Natural killer cell treated with Interleukin-12 subunit alpha and Interleukin-12 subunit beta and Interleukin-15 and Interleukin-18, amount 100 ng/mL, for 72 hours (primary cell): ENCODE results near the gene NFE2. TPM values are rescaled to one million over a fixed set of nuclear protein-coding genes. Genes with fewer than 3 reads are reported as not detected.
"Not testable (repeated sequence)": the region's sequence is repeated elsewhere in the genome, so short reads cannot be mapped to it uniquely, and the experiment has no call there.

Experiments used
- ATAC-seq, 2 donors: fragments of 150-1000 bp; cut with Tn5 transposase in 1 of 2; sonication (Bioruptor Pico), chemical (Tn5 transposase) in 1 of 2; 2 replicates each; pipeline ENCODE4 v1.10.0; 2021
- DNase-seq: peaks from one replicate; pipeline ENCODE4 v3.0.0; 2022; ENCODE audit warnings: low spot score
- H3K27ac Mint-ChIP-seq, 2 donors: 1 replicate in 1 of 2; 2 replicates in 1 of 2; pipeline ENCODE4 v1.8.0; 2022; ENCODE audit warnings: mixed read lengths in 2 of 2, mild to moderate bottlenecking in 1 of 2, moderate library complexity in 1 of 2
- H3K27me3 Mint-ChIP-seq, 2 donors: 1 replicate in 1 of 2; 2 replicates in 1 of 2; pipeline ENCODE4 v1.8.0; 2022; ENCODE audit warnings: mixed read lengths in 2 of 2
- H3K36me3 Mint-ChIP-seq: one replicate; pipeline ENCODE4 v1.8.0; 2022; ENCODE audit warnings: mixed read lengths
- H3K4me1 Mint-ChIP-seq, 2 donors: 1 replicate in 1 of 2; 2 replicates in 1 of 2; pipeline ENCODE4 v1.8.0; 2022; ENCODE audit warnings: low read depth in 2 of 2, mixed read lengths in 2 of 2, mild to moderate bottlenecking in 1 of 2
- H3K4me3 Mint-ChIP-seq: one replicate; pipeline ENCODE4 v1.8.0; 2022; ENCODE audit warnings: mixed read lengths
- H3K9me3 Mint-ChIP-seq: 2 replicates; pipeline ENCODE4 v1.8.0; 2022; ENCODE audit warnings: mixed read lengths
- total RNA-seq, 2 donors: library from RNA; stranded (reverse); gene quantifications; one replicate each; pipeline ENCODE4 v1.2.3, GENCODE V29; 2022

Gene NFE2
- total RNA-seq, 2 donors from 2014 or later: 3.7 TPM; not detected in 1

DNA sequence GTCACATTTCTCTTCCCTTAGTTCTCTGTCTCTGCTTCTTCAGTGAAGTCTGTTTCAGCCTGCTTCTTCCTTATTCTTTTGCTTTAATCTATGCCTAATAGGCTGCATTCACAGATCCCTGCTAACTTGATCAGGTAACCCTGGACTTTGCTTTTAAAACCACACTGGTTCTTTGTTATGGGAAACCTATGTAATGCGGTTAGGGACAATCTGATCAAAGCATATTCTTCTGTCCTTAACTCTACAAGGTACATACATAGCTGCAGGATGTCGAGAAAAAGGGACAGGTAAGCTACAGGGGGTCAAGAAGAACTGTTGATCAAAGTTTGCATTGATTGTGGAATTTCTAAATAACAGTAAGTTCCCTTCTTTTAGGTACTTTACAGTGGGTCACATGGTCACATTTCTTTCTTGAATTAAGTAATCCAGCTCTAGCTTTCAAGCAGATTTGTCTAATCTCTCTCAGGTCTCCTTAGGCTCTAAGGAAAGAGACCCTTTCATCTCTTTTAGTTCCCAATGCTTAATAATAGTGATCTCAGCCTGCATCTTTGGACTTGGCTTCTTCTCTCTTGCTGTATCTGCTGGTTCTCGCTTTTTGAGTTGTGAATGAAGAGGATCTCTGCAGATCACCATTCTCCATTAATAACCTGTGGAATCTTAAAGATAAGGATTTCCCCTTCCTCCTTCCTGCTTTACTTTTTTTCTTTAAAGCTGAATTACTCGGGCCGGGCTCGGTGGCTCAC is 28.0 kb upstream of the NFE2 start:
- no peaks in the 10 kb centered on the region for H3K36me3 Mint-ChIP-seq
- H3K27me3 Mint-ChIP-seq: no peaks in the 10 kb centered on the region
- no peak for ATAC-seq
- no peaks in the 10 kb centered on the region for H3K9me3 Mint-ChIP-seq
- peaks cover 45 to 53% of the 10 kb centered on the region in 2 donors for H3K4me1 Mint-ChIP-seq
- peak overlapping the region; percentile 60 for H3K4me3 Mint-ChIP-seq
- DNase-seq: no peak
- peak overlapping the region; percentile 65 to 84 for H3K27ac Mint-ChIP-seq

DNA sequence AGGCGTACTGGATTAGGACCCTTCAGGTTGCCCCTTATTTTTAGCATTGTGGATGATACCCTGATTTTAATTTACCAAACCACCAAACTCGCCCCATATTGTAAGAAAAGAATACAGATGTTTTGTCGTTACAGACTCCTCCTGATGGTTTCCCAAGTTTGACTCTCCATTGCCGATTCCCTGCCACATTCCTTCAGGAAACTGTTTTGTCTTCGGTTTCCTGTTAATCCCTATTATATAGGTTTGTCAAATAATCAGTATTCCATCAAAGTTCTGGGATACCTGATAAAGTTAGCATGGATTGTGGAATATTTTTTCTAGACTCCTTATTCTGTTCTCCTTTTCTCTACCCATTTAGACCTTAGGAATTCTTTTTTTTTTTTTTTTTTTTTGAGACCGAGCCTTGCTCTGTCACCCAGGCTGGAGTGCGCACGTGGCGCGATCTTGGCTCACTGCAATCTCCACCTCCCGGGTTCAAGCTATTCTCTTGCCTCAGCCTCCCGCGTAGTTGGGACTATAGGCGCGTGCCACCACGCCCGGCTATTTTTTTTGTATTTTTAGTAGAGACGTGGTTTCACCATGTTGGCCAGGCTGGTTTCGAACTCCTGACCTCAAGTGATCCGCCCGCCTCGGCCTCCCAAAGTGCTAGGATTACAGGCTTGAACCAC is 24.8 kb upstream of the NFE2 start:
- H3K9me3 Mint-ChIP-seq, DNase-seq, H3K36me3 Mint-ChIP-seq, H3K27me3 Mint-ChIP-seq, ATAC-seq: not testable (repeated sequence)
- Mint-ChIP-seq H3K4me1 (peaks cover 34 to 44% of the 10 kb centered on the region in 2 donors), H3K4me3 (peak overlapping the region; percentile 98), H3K27ac (peak overlapping the region; percentile 85 to 96)

DNA sequence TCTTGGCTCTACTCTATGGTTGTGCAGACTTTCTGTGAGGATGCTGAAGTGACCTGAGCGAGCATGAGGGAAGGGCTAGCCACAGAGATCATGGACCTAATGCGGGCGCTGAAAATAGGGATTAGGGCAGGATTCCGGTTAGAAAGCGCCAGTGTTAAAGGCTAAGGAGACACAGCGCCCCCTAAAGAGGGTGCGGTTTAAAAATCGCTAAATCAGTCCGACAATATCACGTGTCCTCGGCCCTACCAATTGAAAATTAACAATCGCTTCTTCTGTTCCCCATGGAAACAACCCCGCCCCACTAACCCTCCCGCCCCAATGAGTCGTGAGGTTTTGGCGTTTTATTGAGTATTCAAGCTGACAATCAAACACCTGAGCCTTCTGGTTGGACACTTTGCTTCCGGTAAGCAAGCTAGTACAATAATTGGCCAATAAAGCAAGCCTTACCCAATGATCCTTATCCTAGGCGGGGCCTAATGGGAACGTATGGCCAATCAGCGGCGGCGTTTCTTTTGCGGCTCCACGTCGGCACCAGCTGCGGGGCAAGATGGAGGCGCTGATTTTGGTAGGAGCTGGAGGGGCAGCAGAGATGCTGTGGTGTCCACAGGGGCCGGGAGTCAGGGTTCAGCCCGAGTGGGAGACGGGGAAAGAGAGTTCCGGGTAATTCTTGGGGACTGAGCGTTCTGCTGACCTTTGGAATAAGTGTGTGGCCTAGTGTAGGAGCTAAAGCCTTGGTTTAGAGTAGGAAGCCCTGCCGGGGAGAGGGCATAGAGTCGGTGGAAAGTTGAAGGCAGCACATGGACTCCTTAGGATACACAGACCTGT is 24.0 kb upstream of the NFE2 start, which contains the start of gene COPZ1:
Gene COPZ1, plus strand, starts transcription at position 515 of the 825 bp plus-strand sequence. Its CDS starts 33 bp downstream, at position 548.
- Mint-ChIP-seq H3K4me1 (peaks cover 30 to 36% of the 10 kb centered on the region in 2 donors), H3K27ac (peak within 1 kb of the TSS; percentile 85 to 96), H3K27me3 (no peaks in the 10 kb centered on the region), H3K9me3 (no peaks in the 10 kb centered on the region), H3K4me3 (peak within 1 kb of the TSS; percentile 98), H3K36me3 (no peaks in the 10 kb centered on the region)
- peak; percentile 95 for DNase-seq
- ATAC-seq: peak; percentile 98

DNA sequence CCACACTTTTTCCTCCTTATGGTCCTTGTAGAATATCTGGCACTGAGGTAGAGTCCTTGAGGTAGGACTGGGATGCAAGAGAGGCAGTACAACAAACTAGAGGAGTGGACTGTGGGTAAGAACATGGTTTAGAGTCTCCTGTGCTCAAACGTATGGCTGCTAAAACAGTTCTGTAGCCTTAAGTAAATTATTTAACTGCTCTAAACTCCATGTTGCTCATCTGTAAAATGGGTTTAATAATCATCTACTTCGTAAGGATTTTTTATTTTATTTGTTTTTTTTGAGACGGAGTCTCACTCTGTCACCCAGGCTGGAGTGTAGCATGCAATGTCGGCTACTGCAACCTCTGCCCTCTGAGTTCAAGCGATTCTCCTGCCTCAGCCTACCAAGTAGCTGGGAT is 20.5 kb upstream of the NFE2 start:
- peaks cover 12 to 14% of the 10 kb centered on the region in 2 donors for H3K4me1 Mint-ChIP-seq
- no peaks in the 10 kb centered on the region for H3K36me3 Mint-ChIP-seq
- no peaks in the 10 kb centered on the region for H3K9me3 Mint-ChIP-seq
- no peak for ATAC-seq
- H3K27ac Mint-ChIP-seq: no peak overlapping the region
- H3K27me3 Mint-ChIP-seq: no peaks in the 10 kb centered on the region
- no peak overlapping the region for H3K4me3 Mint-ChIP-seq
- no peak for DNase-seq

DNA sequence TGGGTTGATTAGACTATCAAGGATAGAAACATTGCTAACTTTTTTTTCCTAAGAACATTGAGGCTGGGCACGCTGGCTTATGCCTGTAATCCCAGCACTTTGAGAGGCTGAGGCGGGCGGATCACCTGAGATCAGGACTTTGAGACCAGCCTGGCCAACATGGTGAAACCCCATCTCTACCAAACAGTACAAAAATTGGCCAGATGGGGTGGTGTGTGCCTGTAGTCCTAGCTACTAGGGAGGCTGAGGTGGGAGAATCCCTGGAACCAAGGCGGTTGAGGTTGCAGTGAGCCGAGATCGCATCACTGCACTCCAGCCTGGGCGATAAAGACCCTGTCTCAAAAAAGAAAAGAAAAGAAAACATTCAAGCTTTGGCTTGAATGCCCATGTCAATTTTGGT is 11.5 kb upstream of the NFE2 start:
- not testable (repeated sequence) for DNase-seq, H3K4me3 Mint-ChIP-seq, ATAC-seq, H3K27me3 Mint-ChIP-seq, H3K9me3 Mint-ChIP-seq, H3K36me3 Mint-ChIP-seq, H3K27ac Mint-ChIP-seq, H3K4me1 Mint-ChIP-seq

DNA sequence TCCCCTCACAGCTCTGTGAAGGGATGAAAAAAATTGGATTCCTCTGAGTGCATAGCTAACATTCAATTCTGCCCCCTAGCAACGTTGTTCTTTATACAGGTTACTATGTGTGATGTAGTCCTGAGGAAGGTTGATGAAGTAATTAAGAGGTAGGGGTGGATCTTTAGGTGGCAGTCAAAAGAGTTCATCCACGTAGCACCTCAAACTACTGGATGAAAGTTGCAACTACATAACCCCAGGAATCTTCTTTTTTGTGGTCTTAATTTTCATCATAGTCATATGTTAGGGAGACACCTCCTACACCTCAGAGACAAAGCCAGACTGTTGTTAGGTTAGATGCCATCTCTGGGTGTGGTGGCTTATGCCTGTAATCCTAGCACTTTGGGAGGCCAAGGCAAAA is 10.2 kb upstream of the NFE2 start:
- no peak for ATAC-seq
- Mint-ChIP-seq H3K9me3 (no peaks in the 10 kb centered on the region), H3K4me1 (peaks cover 12 to 15% of the 10 kb centered on the region in 2 donors), H3K27ac (no peak overlapping the region), H3K27me3 (no peaks in the 10 kb centered on the region), H3K4me3 (no peak overlapping the region), H3K36me3 (no peaks in the 10 kb centered on the region)
- no peak for DNase-seq

DNA sequence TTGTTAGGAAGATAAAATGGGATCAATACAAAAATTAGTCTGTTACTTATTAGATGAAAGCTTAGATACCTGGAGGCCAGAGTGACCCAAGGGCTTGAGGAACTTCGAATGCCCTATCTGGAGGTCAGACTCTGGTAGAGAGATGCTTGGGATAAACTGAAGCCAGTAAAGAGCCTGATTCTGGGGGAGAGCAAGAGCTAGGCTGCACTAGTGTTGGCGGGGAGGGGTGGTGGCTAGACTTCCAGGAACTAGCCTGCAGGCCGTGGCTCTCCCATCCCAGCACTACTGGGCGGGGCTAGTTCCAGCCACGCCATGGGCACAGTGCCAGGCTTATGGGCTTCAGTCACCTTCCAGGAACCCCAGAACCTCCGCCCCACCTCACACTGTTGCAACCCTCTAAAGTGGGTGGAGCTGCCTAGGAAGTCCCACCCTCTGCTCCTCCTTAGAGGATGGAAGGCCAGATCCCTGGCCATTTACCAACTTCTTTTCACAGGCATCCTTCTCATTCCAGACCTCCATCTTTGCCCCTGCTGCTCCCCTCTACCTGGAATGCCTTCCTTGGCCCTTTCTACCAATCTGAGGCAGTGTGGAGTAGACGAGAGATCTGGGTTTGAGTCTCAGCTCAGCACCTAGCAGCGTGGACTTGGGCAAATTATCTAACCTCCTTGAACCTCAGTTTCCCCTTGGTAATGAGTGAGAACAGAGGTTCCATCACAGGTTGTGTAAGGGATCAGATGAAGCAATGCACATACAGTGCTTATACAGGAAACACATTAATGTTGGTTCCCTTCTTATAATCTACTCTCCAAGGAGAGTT is 6.3 kb upstream of the NFE2 start:
- ATAC-seq (peak; percentile 75 to 78), DNase-seq (no peak)
- Mint-ChIP-seq H3K4me1 (peaks cover 29 to 39% of the 10 kb centered on the region in 2 donors), H3K9me3 (no peaks in the 10 kb centered on the region), H3K4me3 (peak overlapping the region; percentile 64), H3K27ac (peak overlapping the region; percentile 21 to 63), H3K36me3 (no peaks in the 10 kb centered on the region), H3K27me3 (peaks cover 0 to 3% of the 10 kb centered on the region in 2 donors)

DNA sequence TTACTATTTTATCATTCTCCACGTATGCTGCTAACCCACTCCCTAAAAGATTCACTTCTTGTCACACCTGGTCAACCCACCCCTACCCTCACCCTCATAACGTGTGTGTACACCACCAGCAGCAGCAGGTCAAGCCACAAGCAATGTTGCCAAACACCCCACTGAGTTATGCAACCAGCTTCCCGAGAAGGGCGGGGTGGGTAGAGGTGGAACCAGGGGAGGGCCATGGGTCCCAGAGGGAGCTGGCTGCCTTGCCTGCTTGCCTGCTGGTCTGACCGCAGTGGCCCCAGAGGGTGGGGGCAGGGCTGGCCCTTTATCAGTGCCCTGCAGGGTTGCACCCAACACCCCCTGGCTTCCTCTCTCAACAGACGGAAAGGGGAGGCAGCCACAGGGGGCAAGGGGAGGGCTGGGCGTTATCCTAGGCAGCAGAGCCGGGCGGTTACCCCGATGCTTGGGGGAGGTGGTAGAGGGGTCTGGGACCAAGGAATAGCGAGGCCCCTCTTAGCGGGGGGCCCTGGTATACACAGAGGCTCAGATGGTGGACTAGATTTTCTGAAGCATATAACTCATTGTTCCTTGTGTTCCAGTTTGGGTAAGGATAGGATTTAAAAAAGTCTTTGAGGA is 3.5 kb upstream of the NFE2 start:
- peak; percentile 85 to 90 for ATAC-seq

DNA sequence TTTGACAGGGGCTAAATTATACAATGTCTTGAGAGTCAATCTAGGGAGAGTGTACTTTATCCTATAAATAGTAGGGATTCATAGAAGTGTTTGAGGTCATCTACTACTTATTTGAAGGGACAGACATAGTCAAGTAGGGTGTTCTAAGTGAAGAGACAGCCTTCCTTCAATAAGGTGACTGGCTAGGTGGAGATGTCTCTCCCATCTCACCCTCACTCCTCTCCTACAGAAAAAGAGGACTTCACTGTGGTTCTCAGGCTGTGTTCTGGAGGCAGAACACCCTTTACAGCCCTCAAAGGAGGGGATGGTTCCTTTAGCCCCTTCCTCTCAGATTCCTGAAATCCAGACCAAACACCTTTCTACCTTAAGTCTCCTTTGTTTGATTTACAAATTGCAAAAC is 2.8 kb upstream of the NFE2 start:
- peaks cover 12 to 20% of the 10 kb centered on the region in 2 donors for H3K27me3 Mint-ChIP-seq
- peak overlapping the region; percentile 59 for H3K4me3 Mint-ChIP-seq
- no peaks in the 10 kb centered on the region for H3K9me3 Mint-ChIP-seq
- H3K4me1 Mint-ChIP-seq: peaks cover 47 to 57% of the 10 kb centered on the region in 2 donors
- no peaks in the 10 kb centered on the region for H3K36me3 Mint-ChIP-seq
- ATAC-seq (no peak), DNase-seq (no peak)
- H3K27ac Mint-ChIP-seq: peak overlapping the region; percentile 6 to 8

More for the DNA sequence above, 3.5 kb upstream of the NFE2 start:
- DNase-seq: peak; percentile 78
- no peaks in the 10 kb centered on the region for H3K36me3 Mint-ChIP-seq
- peaks cover 12 to 20% of the 10 kb centered on the region in 2 donors for H3K27me3 Mint-ChIP-seq
- H3K27ac Mint-ChIP-seq: peak overlapping the region; percentile 6 to 8
- H3K4me1 Mint-ChIP-seq: peaks cover 47 to 57% of the 10 kb centered on the region in 2 donors
- H3K4me3 Mint-ChIP-seq: peak overlapping the region; percentile 59
- no peaks in the 10 kb centered on the region for H3K9me3 Mint-ChIP-seq

DNA sequence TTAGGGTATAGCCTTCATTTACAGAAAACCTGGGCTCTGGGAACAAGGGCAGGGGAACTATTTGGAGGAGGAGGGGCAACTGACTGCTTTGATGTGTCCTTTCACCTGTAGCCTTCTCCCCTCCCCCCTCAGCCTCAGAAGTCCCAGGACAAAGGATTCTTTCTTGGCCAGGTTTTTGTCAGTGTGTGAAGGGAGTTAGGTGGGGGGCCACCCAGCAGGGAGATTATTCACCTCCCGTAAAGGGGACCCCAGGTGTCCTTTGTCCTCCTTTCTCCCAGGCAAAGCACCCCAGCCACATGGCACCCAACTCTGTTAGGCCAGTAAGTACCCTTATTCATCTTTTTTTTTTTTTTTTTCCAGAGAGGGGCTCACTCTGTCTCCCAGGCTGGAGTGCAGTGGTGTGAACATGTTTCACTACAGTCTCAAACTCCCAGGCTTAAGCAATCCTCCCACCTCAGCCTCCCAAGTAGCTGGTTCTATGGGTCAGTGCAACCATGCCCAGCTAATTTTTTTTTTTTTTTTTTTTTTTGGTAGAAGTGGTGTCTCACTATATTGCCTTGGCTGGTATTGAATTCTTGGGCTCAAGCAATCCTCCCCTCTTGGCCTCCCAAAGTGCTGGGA is 723 bp upstream of the NFE2 start:
- no peaks in the 10 kb centered on the region for H3K9me3 Mint-ChIP-seq
- peaks cover 12 to 20% of the 10 kb centered on the region in 2 donors for H3K27me3 Mint-ChIP-seq
- H3K4me3 Mint-ChIP-seq: peak overlapping the region; percentile 46
- peaks cover 45 to 48% of the 10 kb centered on the region in 2 donors for H3K4me1 Mint-ChIP-seq
- H3K27ac Mint-ChIP-seq: no peak overlapping the region
- ATAC-seq: no peak
- DNase-seq: peak; percentile 22
- H3K36me3 Mint-ChIP-seq: no peaks in the 10 kb centered on the region

DNA sequence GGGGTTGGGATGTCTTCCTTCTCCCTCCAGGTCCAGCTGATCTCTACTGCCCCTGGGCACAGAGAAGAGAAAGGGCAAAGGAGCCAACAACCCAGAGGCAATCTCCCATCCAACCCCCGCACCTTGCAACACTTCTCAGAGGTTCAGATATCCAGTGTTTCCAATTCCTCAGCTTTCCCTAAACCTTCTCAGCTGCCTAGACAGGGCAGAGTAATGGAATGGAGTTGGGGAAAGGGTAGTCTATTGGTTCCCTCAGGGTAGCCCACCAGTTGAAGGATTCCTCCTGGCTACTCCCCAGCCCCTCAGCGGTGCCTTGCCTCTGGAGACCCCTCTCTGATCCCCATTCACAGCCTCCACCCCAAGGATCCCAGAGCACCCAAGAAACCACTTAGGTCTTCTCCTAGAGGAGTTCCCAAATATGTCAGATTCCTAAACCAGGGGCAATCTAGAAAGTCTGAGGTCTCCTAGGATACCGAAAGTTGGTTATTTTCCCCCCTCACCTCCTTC is 537 bp downstream of the NFE2 start:
- peak overlapping the region; percentile 60 for H3K4me3 Mint-ChIP-seq

DNA sequence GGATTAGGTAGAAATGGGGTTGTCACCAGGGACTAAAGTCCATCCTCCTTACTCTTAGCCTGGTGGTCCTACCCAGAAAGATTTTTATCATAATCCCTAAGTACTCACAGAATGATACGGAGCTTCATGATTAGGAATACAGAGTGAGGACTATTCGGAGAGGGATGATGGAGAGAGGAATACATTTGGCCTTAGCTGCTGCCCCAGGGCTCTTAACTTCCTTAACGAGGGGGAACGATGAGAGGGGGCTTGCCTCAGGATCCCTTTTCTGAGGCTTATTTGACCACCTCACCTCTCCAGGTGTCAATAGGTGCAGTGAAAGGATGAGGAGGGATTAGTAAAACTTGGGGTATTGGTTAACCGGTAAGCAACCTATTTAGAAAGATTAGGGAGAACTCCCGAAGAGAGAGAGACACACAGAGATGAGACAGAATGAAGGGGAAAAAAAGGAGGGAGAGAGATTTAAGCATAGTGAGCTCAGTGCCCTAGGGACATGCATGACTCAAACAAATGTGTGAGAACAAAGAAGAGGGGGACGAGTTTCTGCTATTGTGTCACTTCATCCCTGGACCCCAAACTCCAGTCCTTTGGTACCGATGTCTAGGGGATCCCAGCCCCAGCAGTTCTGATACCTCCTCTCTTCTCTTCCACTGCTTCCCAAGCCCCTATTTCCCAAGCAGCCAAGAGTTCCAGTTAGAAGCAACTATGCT is 1.1 kb downstream of the NFE2 start:
- peak overlapping the region; percentile 60 for H3K4me3 Mint-ChIP-seq

More for the DNA sequence above, 537 bp downstream of the NFE2 start:
- Mint-ChIP-seq H3K4me1 (peaks cover 48 to 51% of the 10 kb centered on the region in 2 donors), H3K9me3 (no peaks in the 10 kb centered on the region), H3K36me3 (no peaks in the 10 kb centered on the region), H3K27ac (no peak overlapping the region), H3K27me3 (peaks cover 12 to 20% of the 10 kb centered on the region in 2 donors)
- DNase-seq (no peak), ATAC-seq (no peak)

More for the DNA sequence above, 1.1 kb downstream of the NFE2 start:
- Mint-ChIP-seq H3K4me1 (peaks cover 51 to 53% of the 10 kb centered on the region in 2 donors), H3K27ac (no peak overlapping the region), H3K9me3 (no peaks in the 10 kb centered on the region), H3K36me3 (no peaks in the 10 kb centered on the region), H3K27me3 (peaks cover 12 to 20% of the 10 kb centered on the region in 2 donors)
- ATAC-seq (no peak), DNase-seq (no peak)
